OCI-LY7 (cell line): ENCODE results near the gene PIGH. TPM values are rescaled to one million over a fixed set of nuclear protein-coding genes. Genes with fewer than 3 reads are reported as not detected.
"Not testable (repeated sequence)": the region's sequence is repeated elsewhere in the genome, so short reads cannot be mapped to it uniquely, and the experiment has no call there.

Source experiments
- BruUV-seq: library from RNA; stranded (reverse); fragments of 400-500 nt; replicated peaks from 2 replicates; lab custom pipeline; 2021; lab: Mats Ljungman, UMichigan
- CTCF ChIA-PET: fragments of 300-600 bp; sonication (Branson Sonifier 250); formaldehyde crosslinking; loops from one replicate; lab custom pipeline; 2022; ENCODE audit warnings: antibody characterized with exemption; ENCODE audit not compliant: unreplicated experiment; lab: Charles Lee
- POLR2A ChIA-PET: fragments of 300-600 bp; sonication (Branson Sonifier 250); formaldehyde crosslinking; loops from one replicate; lab custom pipeline; 2022; ENCODE audit warnings: antibody characterized with exemption; lab: Charles Lee
- DNase-seq: peaks from one replicate; pipeline ENCODE4 v3.0.0-alpha.2; 2015; ENCODE audit warnings: low spot score
- H2AFZ ChIP-seq: fragments of 200-600 bp; sonication (generic), shearing (Covaris generic); 2 replicates; pipeline ENCODE4 v1.6.1; 2014; ENCODE audit warnings: mild to moderate bottlenecking, antibody characterized with exemption, low read length, moderate library complexity
- H3K27ac ChIP-seq: fragments of 200-600 bp; sonication (generic); 2 replicates; pipeline ENCODE4 v1.5.1; 2014; ENCODE audit warnings: mixed run types, low read depth, mild to moderate bottlenecking, moderate library complexity, low read length, inconsistent platforms; ENCODE audit not compliant: poor library complexity, severe bottlenecking
- H3K36me3 ChIP-seq: fragments of 200-600 bp; sonication (generic); 2 replicates; pipeline ENCODE4 v1.6.1; 2014; ENCODE audit warnings: mild to moderate bottlenecking, antibody characterized with exemption, low read length, moderate library complexity, mixed read lengths; ENCODE audit not compliant: insufficient read depth
- H3K4me1 ChIP-seq: fragments of 200-600 bp; sonication (generic); 2 replicates; pipeline ENCODE4 v1.5.1; 2014; ENCODE audit warnings: mild to moderate bottlenecking, low read length; ENCODE audit not compliant: insufficient read depth, poor library complexity, severe bottlenecking
- H3K4me2 ChIP-seq: fragments of 200-600 bp; sonication (generic); 2 replicates; pipeline ENCODE4 v1.6.1; 2014; ENCODE audit warnings: mild to moderate bottlenecking, low read length
- H3K4me3 ChIP-seq: fragments of 200-600 bp; sonication (generic); 2 replicates; pipeline ENCODE4 v1.5.1; 2014; ENCODE audit warnings: mild to moderate bottlenecking, low read depth, low read length; ENCODE audit not compliant: poor library complexity, severe bottlenecking
- H3K79me2 ChIP-seq: fragments of 200-600 bp; sonication (generic); 2 replicates; pipeline ENCODE4 v1.6.1; 2016; ENCODE audit warnings: low read depth, mild to moderate bottlenecking, low read length, moderate library complexity, mixed read lengths; ENCODE audit not compliant: insufficient read depth
- H3K9me2 ChIP-seq: fragments of 200-600 bp; sonication (generic); 2 replicates; pipeline ENCODE4 v1.6.1; 2016; ENCODE audit warnings: mild to moderate bottlenecking, low read length, mixed read lengths; ENCODE audit not compliant: insufficient read depth
- H3K9me3 ChIP-seq: fragments of 200-600 bp; sonication (generic); 2 replicates; pipeline ENCODE4 v1.6.1; 2014; ENCODE audit warnings: mild to moderate bottlenecking, mixed run types, low read length, mixed read lengths
- H4K20me1 ChIP-seq: fragments of 200-600 bp; sonication (generic); 2 replicates; pipeline ENCODE4 v1.6.1; 2014; ENCODE audit warnings: mild to moderate bottlenecking, antibody characterized with exemption, low read length, moderate library complexity, mixed read lengths; ENCODE audit not compliant: insufficient read depth
- CTCF ChIP-seq: fragments of 200-600 bp; sonication (generic); conservative IDR thresholded peaks from 2 replicates; pipeline ENCODE4 v1.5.1; 2014; ENCODE audit warnings: mild to moderate bottlenecking, antibody characterized with exemption, low read length, moderate library complexity, mixed read lengths
- EZH2phosphoT487 ChIP-seq: fragments of 200-600 bp; sonication (generic); IDR thresholded peaks from 2 replicates; pipeline ENCODE4 v1.6.1; 2018; ENCODE audit warnings: low read depth, borderline replicate concordance, mild to moderate bottlenecking, mixed run types, antibody characterized with exemption, low read length, moderate library complexity, mixed read lengths
- intact Hi-C: fragments of 100-400 bp; cut with micrococcal nuclease; formaldehyde crosslinking; loops from one replicate; pipeline ENCODE4 v1.10.0; 2022; ENCODE audit not compliant: unreplicated experiment
- total RNA-seq, 2 experiments: library from RNA; depleted of rRNA in 1 of 2; stranded (reverse); fragments of >200 nt in 1 of 2; shearing (Covaris generic) in 1 of 2; gene quantifications; 2 replicates each; pipeline ENCODE4 v1.2.3, GENCODE V29; 2014 to 2022

Gene PIGH
- total RNA-seq, 2 experiments from 2014 or later = 15.5 to 23.0 TPM

GRCh38 chr14:67602995-67603545 is 3.0 kb upstream of the PIGH start:
- no peaks in the 10 kb centered on the region for H3K36me3 ChIP-seq
- intact Hi-C loops = loop anchor here (10.0 kb wide), 1 partner anchor 212 kb away; the partner anchor contains the start of genes RAD51B and ZFYVE26
- no peaks in the 10 kb centered on the region for H4K20me1 ChIP-seq
- H3K4me1 ChIP-seq = peaks cover 22% of the 10 kb centered on the region
- peak overlapping the region; percentile 34; the same call in 1 of the 2 replicates for H3K4me2 ChIP-seq
- TF ChIP-seq CTCF (no peak), EZH2phosphoT487 (no peak)
- ChIA-PET CTCF (no interaction called here), POLR2A (interaction anchor here (0.7 to 1.4 kb wide), 4 partner anchors 12 to 63 kb away, joined by 3 to 9 read pairs (median 4); no protein-coding TSS in a partner anchor)
- H3K9me2 ChIP-seq = no peaks in the 10 kb centered on the region
- no peak overlapping the region for H3K27ac ChIP-seq
- H3K9me3 ChIP-seq = no peaks in the 10 kb centered on the region; the same call in 1 of the 2 replicates
- BruUV-seq = no TSS peak
- H2AFZ ChIP-seq = peak overlapping the region; percentile 61
- H3K4me3 ChIP-seq = no peak overlapping the region
- peak; percentile 68 for DNase-seq
- peaks cover 7% of the 10 kb centered on the region; the same call in 1 of the 2 replicates for H3K79me2 ChIP-seq

- H2AFZ ChIP-seq = peak overlapping the region; percentile 61; the same call in 1 of the 2 replicates
- CTCF ChIA-PET = no interaction called here
- no peaks in the 10 kb centered on the region; the same call in 1 of the 2 replicates for H3K9me3 ChIP-seq
- H3K4me2 ChIP-seq = no peak overlapping the region
- H3K4me3 ChIP-seq = no peak overlapping the region
- no peaks in the 10 kb centered on the region for H3K36me3 ChIP-seq
- intact Hi-C loops = loop anchor here (10.0 kb wide), 1 partner anchor 213 kb away; the partner anchor contains the start of genes RAD51B and ZFYVE26
- POLR2A ChIA-PET = interaction anchor here (0.7 to 0.8 kb wide), 3 partner anchors 17 to 64 kb away, joined by 3 to 4 read pairs (median 3); no protein-coding TSS in a partner anchor
- no peaks in the 10 kb centered on the region for H3K9me2 ChIP-seq
- DNase-seq = no peak
- no peaks in the 10 kb centered on the region for H4K20me1 ChIP-seq
- TF ChIP-seq CTCF = no peak
- H3K27ac ChIP-seq = no peak overlapping the region
- BruUV-seq = no TSS peak
- H3K4me1 ChIP-seq = peaks cover 22% of the 10 kb centered on the region
- peaks cover 7% of the 10 kb centered on the region; the same call in 1 of the 2 replicates for H3K79me2 ChIP-seq
Observed at GRCh38 chr14:67602076-67602475, 2.0 kb upstream of the PIGH start.

- H3K79me2 ChIP-seq, DNase-seq, H3K36me3 ChIP-seq, H3K9me2 ChIP-seq, H3K9me3 ChIP-seq, H3K27ac ChIP-seq, H4K20me1 ChIP-seq, BruUV-seq: not testable (repeated sequence)
- intact Hi-C loops = loop anchor here (10.0 kb wide), 1 partner anchor 214 kb away; the partner anchor contains the start of genes RAD51B and ZFYVE26
- Histone ChIP-seq H3K4me1 (peaks cover 22% of the 10 kb centered on the region), H3K4me2 (peak overlapping the region; percentile 46; the same call in 1 of the 2 replicates), H2AFZ (peak overlapping the region; percentile 53; the same call in 1 of the 2 replicates), H3K4me3 (peak overlapping the region; percentile 79)
- POLR2A ChIA-PET = interaction anchor here (0.8 to 1.5 kb wide), 7 partner anchors 12 to 241 kb away, joined by 3 to 5 read pairs (median 3); partner anchors contain the start of genes ATP6V1D, EIF2S1 and RDH11
- CTCF ChIA-PET = interaction anchor here (0.6 to 1.9 kb wide), 6 partner anchors 10 to 241 kb away, joined by 3 to 6 read pairs (median 4); partner anchors contain the start of genes ATP6V1D, EIF2S1 and RDH11
Observed at GRCh38 chr14:67600562-67600974, 500 bp upstream of the PIGH start.
